Stimulated activated naive CD4-positive, alpha-beta T cell (primary cell): ENCODE measurements around the gene GNB1.
"Not testable (repeated sequence)": the region's sequence is repeated elsewhere in the genome, so short reads cannot be mapped to it uniquely, and the experiment has no call there.

Experiments
- DNase-seq, 6 experiments: peaks; one replicate each; lab custom pipeline; 2025; lab: John Stamatoyannopoulos, UW

The GNB1 gene

GRCh38 chr1:1859970-1860697 lies 30.8 kb downstream of the GNB1 start:
- DNase-seq: not testable (repeated sequence)

DNA sequence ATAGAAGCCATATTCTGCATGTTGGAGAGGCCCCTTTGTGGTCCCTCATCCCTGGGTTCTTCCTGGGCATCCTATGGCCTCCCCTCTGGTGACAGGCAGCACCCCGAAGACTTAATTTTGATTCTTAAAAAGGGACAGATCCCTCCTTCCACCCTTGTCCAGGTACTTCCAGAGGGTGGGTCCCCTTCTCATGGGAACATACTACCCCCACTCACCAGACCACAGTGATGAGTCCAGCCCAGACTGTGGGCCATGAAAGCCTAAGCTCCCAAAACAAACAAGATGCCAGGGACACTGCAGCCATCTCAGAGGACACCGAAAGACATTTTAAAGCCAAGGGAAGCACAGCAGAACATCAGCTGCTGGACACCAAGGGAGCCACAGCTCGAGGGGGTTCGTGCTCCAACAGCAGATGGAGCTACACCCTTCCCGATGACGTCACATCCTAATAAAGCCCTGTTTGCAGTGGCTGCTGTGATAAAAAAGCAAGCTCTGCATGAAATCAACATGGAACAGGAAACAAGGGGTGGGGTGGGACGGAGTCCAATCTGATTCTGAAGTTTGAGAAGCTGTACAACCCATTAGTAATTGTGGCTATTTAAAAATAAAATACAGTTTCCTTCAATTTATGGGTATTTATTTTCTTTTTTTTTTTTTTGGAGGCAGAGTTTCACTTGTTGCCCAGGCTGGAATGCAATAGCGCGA lies 32.4 kb downstream of the GNB1 start:
- DNase-seq: peak in 3 of 6 experiments; percentile 13 to 34 (median 27)

GRCh38 chr1:1857096-1857703 lies 33.7 kb downstream of the GNB1 start:
- DNase-seq: no peak

GRCh38 chr1:1856161-1856560 lies 34.7 kb downstream of the GNB1 start:
- not testable (repeated sequence) for DNase-seq

DNA sequence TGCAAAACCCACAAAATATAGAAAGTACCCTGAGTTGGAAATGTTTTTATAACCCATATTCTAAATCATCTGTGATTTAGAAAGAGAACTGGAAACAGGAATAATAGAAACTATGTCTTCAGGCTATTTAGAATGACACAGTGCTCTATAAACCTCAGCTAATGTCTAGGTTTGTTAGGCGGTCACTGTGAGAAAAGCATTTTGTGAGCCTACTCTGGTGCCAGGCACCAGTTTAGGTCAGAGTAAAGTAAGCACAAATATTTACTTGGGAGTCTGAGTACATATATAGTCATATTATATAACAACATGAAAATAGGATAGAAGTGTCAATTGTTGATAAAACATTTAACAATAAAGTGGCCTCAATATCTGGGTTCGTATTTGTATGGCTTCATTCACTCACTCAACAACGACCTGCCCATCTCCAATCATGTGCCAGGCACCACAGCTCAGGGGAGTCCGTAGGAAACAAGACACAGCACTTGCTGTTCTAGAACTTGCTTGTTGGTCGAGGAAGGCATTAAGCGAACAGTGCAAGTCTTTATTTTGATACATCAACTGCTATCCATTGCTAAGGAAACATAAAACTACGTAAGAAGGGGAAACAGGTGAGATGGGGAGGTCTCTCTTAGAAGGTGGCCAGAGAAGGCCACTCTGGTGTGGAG lies 37.2 kb downstream of the GNB1 start:
- no peak for DNase-seq

DNA sequence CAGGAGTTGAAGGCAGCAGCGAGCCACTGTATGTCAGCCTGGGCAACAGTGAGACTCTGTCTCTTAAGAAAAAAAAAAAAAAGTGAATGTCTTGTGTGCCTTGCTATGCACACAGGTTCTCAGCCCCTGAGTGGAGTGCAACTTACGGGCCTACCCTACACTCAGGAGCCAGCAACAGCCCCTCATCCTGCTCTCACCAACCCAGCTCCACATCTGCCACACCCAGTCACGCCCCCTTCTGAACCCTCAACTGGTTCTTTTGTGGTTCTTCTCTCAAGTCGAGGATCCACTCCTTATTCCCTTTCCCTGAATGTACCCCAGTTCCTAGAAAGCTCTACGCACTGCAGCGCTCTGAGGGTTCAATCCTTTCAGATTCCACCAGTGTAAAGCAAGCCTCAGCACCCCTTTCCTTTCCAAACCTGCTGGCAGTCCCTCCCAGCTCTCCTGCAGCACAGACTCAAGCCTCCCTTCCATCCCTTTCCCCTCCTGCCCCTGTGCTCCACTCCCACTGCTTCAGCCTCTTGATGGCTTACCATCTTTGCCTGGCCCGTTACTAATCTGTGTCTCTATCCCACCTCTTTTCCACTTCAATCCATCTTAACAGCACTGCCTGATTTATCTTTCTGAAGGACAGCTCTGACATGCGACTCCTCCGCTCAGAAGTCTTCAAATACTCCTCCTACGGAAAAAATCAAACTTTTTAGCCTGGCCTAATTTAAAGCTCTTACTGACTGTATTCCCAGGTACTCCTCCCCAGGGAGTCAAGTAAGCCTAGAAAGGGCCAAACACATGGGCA lies 38.1 kb downstream of the GNB1 start:
- no peak for DNase-seq

DNA sequence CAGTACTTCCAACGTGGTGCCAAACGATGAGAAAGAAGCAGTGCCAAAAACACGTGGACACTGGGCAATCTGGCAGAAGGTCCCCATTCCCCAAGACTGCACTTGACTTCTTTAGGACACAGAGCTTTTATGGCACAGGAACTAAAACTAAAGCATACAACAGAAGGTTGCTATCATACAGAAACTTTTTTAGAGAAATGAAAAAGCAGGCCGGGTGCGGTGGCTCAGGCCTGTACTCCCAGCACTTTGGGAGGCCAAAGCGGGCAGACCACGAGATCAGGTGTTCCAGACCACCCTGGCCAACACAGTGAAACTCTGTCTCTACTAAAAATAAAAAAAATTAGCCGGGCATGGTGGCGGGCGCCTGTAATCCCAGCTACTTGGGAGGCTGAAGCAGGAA lies 43.0 kb downstream of the GNB1 start:
- DNase-seq: no peak

GRCh38 chr1:1847061-1847850 lies 43.6 kb downstream of the GNB1 start:
- no peak for DNase-seq

- no peak for DNase-seq
These were observed 44.4 kb downstream of the GNB1 start for GRCh38 chr1:1846386-1846918.

- DNase-seq: no peak
These were observed 48.3 kb downstream of the GNB1 start for GRCh38 chr1:1842360-1843146.

DNA sequence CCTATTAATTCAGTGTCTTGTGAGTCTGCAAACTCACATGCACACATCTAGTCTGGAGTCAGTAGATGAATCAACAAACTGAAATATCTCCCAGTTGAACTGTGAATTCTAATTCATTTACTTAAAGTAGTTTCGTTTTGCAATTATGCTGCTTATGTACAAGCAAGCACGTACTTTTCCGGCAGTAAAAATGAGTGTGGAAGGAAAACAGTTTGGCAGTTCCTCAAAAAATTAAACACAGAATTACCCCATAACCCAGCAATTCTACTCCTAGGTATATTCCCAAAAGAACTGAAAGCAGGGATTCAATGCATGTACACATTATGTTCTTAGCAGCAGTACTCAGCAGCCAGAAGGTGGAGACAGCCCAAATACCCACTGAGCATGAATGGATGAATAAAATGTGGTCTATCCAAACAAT lies 49.3 kb downstream of the GNB1 start:
- DNase-seq: no peak

- no peak for DNase-seq
These were observed 51.4 kb downstream of the GNB1 start for GRCh38 chr1:1839311-1839965.

DNA sequence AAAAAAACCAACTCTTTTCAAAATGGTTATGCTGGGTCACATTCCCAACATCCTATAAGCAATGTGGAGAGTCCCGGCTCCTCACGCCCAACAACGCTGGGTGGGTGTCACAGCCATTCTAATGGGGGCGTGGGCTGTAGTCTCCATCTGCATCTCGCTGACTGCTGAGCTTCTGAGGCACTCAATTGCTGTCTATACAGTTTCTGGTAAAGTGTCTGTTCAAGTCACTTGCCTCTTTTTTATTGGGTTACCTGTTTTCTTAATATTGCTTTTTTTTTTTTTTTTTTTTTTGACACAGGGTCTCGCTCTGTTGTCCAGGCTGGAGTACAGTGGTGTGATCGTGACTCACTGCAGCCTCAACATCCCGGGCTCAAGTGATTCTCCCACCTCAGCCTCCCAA lies 54.8 kb downstream of the GNB1 start:
- no peak for DNase-seq

DNA sequence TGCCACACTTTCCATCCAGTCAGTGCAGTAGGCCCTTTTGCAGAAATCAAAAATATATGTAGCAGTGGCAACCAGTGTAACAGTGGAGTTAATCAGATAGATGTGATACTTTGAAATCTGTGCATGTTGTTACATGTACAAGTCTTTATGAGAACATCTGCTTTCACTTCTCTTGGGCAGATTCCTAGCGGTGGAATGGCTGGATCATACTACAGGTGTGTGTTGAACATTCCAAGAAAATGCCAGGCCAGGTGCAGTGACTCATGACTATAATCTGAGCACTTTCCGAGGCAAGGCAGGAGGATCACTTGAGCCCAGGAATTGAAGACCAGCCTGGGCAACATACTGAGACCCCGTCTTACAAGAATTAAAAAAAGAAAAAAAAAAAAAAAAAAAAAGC lies 55.3 kb downstream of the GNB1 start:
- DNase-seq: no peak

GRCh38 chr1:1833916-1834325 lies 57.0 kb downstream of the GNB1 start:
- no peak for DNase-seq

DNA sequence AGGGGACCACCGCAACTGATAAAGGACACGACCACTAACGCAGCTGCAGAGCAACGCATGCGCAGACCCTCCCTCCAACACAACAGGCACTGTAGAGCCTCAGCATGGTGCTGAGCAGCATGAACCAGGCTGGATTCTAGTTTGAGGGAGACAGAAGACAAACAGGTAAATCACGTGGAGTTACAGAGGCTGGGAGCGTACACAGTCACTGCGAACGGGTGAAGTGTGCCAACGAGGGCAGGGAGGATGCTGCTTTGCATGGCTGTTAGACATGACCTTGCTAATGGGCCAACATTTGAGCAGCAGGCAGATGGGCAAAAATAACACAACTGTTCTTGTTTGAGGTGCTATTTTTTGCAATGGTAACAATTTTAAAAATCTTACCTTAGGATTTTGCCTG lies 57.4 kb downstream of the GNB1 start:
- DNase-seq: no peak

GRCh38 chr1:1832820-1833219 lies 58.1 kb downstream of the GNB1 start:
- no peak for DNase-seq

GRCh38 chr1:1832166-1832565 lies 58.7 kb downstream of the GNB1 start:
- no peak for DNase-seq

GRCh38 chr1:1827089-1827848 lies 63.6 kb downstream of the GNB1 start:
- DNase-seq: no peak
